Fibroblast of pulmonary artery (primary cell): ENCODE results near the gene TXNDC15.

ENCODE experiments used
- DNase-seq: peaks from one replicate; pipeline ENCODE4 v3.0.0-alpha.2; 2010; ENCODE audit warnings: low read depth
- H3K4me3 ChIP-seq: replicated peaks from 2 replicates; pipeline ENCODE4 v1.5.1; 2011; ENCODE audit warnings: low read depth, mild to moderate bottlenecking, control low read depth, low read length, moderate library complexity
- CTCF ChIP-seq: IDR thresholded peaks from 2 replicates; pipeline ENCODE4 v1.5.1; 2011; ENCODE audit warnings: mild to moderate bottlenecking, control low read depth, low read length, inconsistent platforms; ENCODE audit errors: missing control alignments

Gene TXNDC15

GRCh38 chr5:134913254-134913653 is 39.1 kb downstream of the TXNDC15 start:
- no peak for DNase-seq
- TF ChIP-seq CTCF = no peak

GRCh38 chr5:134913795-134914194 is 39.6 kb downstream of the TXNDC15 start:
- no peak for DNase-seq
- no peak overlapping the region for H3K4me3 ChIP-seq
- no peak for TF ChIP-seq CTCF

More at GRCh38 chr5:134913254-134913653, 39.1 kb downstream of the TXNDC15 start:
- no peak overlapping the region for H3K4me3 ChIP-seq

- no peak for DNase-seq
- H3K4me3 ChIP-seq = no peak overlapping the region
- TF ChIP-seq CTCF = peak; percentile 20
These were observed 43.1 kb downstream of the TXNDC15 start for GRCh38 chr5:134917070-134917815.

- TF ChIP-seq CTCF = no peak
- no peak overlapping the region for H3K4me3 ChIP-seq
- DNase-seq = no peak
These were observed 44.7 kb downstream of the TXNDC15 start for GRCh38 chr5:134918861-134919260.

GRCh38 chr5:134920848-134921575 is 46.8 kb downstream of the TXNDC15 start:
- no peak for TF ChIP-seq CTCF
- no peak for DNase-seq
- H3K4me3 ChIP-seq = no peak overlapping the region

- no peak overlapping the region for H3K4me3 ChIP-seq
- no peak for DNase-seq
- no peak for TF ChIP-seq CTCF
These were observed 58.3 kb downstream of the TXNDC15 start for GRCh38 chr5:134932508-134932907.
